DMS53 (cell line): Measurements from ENCODE around the gene MAGI3.
"Not testable (repeated sequence)": the region's sequence is repeated elsewhere in the genome, so short reads cannot be mapped to it uniquely, and the experiment has no call there.

ENCODE experiments used
- DNase-seq: peaks from one replicate; lab custom pipeline; 2025; lab: John Stamatoyannopoulos, UW

MAGI3 gene

GRCh38 chr1:113515498-113515897 lies 125.2 kb downstream of the MAGI3 start:
- DNase-seq, result no peak

GRCh38 chr1:113517346-113517745 lies 127.0 kb downstream of the MAGI3 start:
- no peak for DNase-seq

DNA sequence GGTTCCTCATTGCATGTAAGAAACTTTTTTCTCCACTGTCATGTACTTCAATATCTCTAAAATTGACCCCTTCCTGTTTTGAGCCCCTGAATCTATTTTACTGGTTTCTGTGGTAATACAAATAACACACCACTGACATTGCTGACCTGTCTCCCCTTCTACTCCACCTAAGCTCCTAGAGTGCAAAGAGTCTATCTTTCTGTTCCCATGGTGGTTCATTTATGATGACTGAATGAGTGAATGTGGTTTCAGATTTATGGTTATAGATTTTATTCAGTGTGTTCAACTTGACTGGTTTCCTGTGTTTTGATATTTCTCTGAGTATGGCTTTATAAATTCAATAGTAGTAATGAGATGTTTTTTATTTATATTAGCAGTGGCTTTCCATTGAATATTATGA lies 127.7 kb downstream of the MAGI3 start:
- no peak for DNase-seq

DNA sequence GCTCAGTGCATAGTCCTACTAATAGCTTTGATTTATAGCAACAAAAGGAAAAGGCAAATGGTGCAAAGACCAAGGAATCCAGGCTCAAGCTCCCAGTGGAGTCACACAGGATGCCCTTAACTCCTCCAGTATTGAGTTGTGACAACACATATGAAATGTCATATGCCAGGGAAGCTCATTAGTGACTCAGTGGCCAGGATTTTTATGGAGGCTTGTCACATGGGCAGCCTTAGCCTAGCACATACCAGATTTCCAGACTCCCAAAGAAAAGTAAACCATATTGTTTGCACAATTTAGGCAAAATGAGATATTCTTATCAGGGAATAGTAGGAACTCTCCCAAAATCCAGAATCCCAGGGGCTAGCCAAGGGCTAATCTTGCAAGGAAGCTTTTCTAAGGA lies 129.2 kb downstream of the MAGI3 start:
- DNase-seq, result no peak

DNA sequence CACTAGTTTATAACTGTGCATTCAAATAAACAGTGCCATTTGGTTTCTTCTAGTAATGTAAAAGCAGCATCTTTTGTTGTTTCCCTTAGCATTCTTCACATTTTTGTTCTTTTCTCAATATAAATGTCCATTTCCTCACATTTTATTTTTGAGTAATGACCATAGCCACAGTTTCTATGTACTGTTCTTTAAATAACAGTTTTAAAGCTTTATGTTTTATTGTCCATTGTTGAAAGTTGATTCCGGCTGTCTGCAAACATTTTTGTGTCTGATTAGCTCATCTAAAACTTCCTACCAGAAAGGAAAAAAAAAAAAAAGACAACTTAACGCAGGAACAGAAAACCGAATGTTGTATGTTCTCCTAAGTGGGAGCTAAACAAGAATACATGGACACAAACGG lies 139.7 kb downstream of the MAGI3 start:
- DNase-seq, result no peak

GRCh38 chr1:113531321-113531720 lies 141.0 kb downstream of the MAGI3 start:
- DNase-seq, result no peak

DNA sequence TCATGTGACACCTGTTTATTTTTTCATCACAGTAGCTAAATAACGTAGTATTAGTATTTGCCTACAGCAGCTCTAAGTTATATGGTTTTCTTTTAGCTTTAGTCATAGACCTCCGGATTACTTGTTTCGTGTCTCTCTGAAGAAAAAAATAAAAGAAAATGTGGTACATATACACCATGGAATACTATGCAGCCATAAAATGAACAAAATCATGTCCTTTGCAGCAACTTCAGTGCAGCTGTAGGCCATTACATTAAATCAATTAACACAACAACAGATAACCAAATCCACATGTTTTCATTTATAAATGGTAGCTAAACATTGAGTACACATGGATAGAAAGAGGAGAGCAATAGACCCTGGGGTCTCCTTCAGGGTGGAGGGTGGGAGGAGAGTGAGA lies 142.7 kb downstream of the MAGI3 start:
- no peak for DNase-seq

DNA sequence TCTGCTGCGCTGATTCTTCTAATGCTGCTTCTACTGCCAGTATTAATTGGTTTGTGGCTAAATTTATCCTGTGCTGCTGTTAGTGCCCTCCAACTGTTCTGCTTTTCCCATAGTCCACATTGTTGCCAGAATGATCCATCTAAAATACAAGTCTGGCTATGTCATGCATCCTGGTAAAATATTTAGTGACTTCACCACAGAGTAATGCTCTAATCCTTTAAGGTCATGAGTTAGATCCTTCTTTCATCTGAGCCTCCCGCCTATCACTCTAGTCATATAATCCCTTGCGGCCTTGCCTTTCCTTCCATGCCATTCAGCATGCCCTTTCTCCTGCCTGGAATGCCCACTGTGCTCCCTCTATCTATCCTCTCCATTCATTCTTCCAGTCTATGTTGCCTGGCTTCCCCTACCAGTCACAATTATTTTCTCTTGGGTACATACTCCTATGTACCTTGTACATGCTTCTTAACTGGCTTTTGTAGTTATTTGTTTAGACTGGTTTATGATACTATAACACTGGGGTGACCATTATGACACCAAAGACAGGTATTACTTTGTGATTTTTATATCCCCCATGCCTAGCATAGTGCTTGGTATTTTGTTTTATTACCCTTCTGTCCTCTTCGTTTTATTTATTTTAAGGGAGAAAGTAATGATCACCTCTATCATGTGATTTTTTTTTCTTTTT lies 144.0 kb downstream of the MAGI3 start:
- DNase-seq, result no peak

- DNase-seq, result no peak
Observed at GRCh38 chr1:113534875-113535274, 144.6 kb downstream of the MAGI3 start.

- no peak for DNase-seq
Observed at GRCh38 chr1:113536182-113536780, 146.0 kb downstream of the MAGI3 start.

DNA sequence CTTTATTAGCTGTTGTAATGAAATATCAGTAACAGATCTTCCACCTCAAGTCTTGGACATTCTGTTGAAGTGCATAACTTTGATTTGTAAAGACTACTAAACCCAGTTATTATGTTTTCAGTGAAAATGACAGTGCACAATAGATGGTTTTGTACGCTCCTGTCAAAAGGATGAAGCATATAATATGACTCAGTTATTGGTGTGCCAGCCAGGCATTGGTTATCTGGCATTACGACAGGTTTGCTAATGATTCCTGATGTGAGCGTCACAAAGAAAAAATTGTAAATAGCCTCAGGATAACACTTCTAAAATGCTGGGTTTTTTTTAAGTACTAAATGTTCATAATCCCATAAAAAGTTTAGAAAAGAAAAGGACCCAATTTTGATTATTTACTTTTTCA lies 147.9 kb downstream of the MAGI3 start:
- no peak for DNase-seq

DNA sequence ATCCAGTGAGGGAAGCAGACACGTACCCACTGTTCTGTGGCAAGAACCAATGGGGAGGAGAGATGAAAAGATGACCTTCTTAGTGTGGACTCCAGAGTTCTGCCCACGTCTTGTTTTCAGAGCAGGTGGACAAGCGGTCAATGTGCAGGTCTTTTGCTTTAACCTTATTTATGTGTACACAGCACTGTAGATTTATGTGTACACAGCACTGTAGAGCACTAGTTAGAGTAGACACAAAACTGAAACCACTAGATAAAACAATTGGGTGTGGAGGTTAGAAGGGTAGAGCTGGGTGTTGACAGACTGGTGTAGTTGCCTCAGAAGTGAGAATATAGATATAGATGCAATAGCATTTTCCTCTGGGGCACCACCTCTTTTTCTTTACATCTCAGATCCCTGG lies 150.0 kb downstream of the MAGI3 start:
- peak; percentile 73 for DNase-seq

GRCh38 chr1:113541106-113541505 lies 150.8 kb downstream of the MAGI3 start:
- no peak for DNase-seq

GRCh38 chr1:113542221-113542701 lies 151.9 kb downstream of the MAGI3 start:
- DNase-seq, result peak; percentile 46

- no peak for DNase-seq
Observed at GRCh38 chr1:113543110-113543509, 152.8 kb downstream of the MAGI3 start.

GRCh38 chr1:113545210-113545609 lies 154.9 kb downstream of the MAGI3 start:
- DNase-seq, result no peak

- no peak for DNase-seq
Observed at GRCh38 chr1:113545626-113546025, 155.3 kb downstream of the MAGI3 start.

DNA sequence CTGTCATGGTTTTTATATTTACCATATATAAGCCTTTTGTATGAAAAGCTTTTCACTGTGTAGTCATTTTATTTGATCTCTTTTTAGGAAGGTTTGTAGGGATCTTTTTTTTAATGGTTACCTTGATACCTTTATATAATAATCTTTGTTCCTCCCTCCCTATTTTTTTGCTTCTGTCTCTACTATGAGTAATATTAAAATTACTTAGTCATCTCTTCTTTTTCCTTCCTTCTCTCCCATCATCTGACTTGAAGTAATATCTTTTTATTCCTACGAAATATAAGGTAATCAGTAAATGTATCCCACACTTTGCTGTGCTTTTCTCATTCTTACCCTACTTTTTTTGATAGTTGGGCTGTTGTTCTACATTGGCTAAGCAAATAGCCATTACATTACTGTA lies 161.4 kb downstream of the MAGI3 start:
- no peak for DNase-seq

GRCh38 chr1:113552244-113552643 lies 161.9 kb downstream of the MAGI3 start:
- no peak for DNase-seq

DNA sequence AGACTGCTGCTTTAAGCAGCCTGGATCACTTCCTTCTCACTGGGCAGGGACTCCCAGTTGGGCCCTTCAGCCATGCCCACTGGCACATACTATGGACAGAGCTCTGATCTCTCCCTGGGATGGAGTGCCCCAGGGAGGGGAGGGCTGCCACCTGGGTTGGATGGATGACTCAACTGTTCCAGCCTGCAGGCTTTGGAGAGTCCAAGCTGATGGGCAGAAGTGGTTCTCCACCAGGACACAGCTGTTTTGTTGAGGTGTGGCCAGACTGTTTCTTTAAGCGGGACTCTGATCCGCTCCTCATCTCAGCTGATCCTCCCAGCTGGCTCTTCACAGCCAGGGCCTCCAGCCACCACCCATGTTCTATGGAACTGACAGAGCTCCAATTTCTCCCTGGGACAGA lies 166.9 kb downstream of the MAGI3 start:
- no peak for DNase-seq

- DNase-seq, result no peak
Observed at GRCh38 chr1:113565621-113566020, 175.3 kb downstream of the MAGI3 start.

DNA sequence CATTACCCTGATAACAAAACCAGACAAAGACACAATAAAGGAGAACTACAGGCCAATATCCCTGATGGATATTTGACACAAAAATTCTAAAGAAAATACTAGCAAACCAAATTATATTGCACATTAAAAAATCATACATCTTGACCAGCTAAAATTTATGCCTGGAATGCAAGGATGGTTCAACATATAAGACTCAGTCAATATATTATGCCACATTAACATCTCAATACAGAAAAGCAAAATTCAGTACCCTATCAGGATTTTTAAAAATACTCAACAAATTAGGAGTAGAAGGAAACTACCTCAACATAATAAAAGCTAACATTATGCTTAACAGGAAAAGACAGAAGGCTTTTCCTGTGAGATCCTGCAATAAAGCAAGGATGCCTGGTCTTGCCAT lies 177.1 kb downstream of the MAGI3 start:
- DNase-seq, result peak; percentile 23

DNA sequence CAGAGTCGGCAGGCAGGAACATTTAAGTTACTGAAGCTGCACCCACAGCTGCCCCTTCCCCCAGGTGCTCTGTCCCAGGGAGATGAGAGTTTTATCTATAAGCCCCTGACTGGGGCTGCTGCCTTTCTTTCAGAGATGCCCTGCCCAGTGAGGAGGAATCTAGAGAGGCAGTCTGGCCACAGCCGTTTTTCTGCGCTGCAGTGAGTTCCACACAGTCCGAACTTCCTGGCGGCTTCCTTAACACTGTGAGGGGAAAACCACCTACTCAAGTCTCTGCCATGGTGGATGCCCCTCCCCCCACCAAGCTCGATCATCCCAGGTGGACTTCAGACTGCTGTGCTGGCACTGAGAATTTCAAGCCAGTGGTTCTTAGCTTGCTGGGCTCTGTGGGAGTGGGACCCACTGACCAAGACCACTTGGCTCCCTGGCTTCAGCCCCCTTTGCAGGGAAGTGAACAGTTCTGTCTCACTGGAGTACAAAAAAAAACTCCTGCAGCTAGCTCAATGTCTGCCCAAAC lies 185.5 kb downstream of the MAGI3 start:
- DNase-seq, result not testable (repeated sequence)

DNA sequence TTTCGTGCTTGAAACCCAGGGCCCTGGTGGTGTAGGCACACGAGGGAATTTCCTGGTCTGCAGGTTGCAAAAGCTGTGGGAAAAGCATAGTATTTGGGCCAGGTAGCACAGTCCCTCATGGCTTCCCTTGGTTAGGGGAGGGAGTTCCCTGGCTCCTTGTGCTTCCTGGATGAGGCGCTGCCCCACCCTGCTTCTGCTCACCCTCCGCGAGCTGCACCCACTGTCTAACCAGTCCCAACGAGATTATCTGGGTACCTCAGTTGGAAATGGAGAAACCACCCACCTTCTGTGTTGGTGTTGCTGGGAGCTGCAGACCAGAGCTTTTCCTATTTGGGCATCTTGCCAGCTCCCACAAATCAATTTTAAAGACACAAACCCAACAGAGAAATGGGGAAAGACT lies 186.0 kb downstream of the MAGI3 start:
- no peak for DNase-seq
